ENCODE results near the gene CHD5. TPM values are rescaled to one million over a fixed set of nuclear protein-coding genes. Genes with fewer than 3 reads are reported as not detected.

CHD5 gene
- total RNA-seq, 2 donors from 2014 or later, result 0.07 to 2.0 TPM

- no peaks in the 10 kb centered on the region for H3K36me3 ChIP-seq
- no peaks in the 10 kb centered on the region for H3K4me1 ChIP-seq
- no peak for DNase-seq (ENCODE audit: low spot score)
- H3K9me3 ChIP-seq, result no peaks in the 10 kb centered on the region
- TF ChIP-seq, protein P1, sequence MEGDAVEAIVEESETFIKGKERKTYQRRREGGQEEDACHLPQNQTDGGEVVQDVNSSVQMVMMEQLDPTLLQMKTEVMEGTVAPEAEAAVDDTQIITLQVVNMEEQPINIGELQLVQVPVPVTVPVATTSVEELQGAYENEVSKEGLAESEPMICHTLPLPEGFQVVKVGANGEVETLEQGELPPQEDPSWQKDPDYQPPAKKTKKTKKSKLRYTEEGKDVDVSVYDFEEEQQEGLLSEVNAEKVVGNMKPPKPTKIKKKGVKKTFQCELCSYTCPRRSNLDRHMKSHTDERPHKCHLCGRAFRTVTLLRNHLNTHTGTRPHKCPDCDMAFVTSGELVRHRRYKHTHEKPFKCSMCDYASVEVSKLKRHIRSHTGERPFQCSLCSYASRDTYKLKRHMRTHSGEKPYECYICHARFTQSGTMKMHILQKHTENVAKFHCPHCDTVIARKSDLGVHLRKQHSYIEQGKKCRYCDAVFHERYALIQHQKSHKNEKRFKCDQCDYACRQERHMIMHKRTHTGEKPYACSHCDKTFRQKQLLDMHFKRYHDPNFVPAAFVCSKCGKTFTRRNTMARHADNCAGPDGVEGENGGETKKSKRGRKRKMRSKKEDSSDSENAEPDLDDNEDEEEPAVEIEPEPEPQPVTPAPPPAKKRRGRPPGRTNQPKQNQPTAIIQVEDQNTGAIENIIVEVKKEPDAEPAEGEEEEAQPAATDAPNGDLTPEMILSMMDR (IDR thresholded peaks at IDR 0.05), result no peak
- no peak overlapping the region for H3K4me3 ChIP-seq
- no peak overlapping the region for H3K27ac ChIP-seq
- no peaks in the 10 kb centered on the region for H3K27me3 ChIP-seq
Measured at GRCh38 chr1:6109688-6110087, 70.4 kb downstream of the CHD5 start.

DNA sequence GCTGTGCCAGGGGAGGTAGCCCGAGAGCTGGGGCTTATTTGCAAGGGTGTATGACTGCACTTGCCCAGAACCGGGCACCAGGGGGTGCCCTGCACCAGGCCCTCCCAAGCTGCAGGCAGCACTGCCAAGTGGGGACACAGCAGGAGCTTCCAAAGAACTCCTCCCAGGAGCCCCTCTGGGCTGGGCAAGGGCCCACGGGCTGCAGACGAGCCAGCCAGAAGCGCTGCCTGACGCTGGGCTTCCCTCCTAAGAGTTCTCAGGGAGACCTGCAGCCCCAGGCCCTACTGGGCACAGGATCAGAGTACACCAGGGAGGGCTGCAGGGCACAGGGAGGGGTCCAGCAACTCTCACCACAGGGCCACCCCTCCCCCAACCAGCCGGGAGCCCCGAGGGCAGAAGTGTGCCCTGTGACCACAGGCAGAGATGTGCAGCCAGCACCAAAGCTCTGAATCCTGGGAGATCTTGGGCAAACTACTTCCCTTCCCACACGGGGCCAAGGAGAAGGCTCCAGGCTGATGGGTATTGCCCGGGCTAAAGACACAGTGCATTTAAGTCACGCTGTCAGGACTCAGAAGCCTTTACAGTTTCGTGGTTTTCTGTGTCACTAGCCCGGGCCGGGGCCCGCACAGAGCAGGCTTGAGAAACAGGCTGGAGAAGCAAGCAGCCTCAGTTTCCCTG is 71.0 kb downstream of the CHD5 start:
- Histone ChIP-seq H3K27ac (no peak overlapping the region), H3K27me3 (no peaks in the 10 kb centered on the region), H3K4me3 (no peak overlapping the region), H3K36me3 (no peaks in the 10 kb centered on the region), H3K4me1 (no peaks in the 10 kb centered on the region), H3K9me3 (no peaks in the 10 kb centered on the region)
- DNase-seq (ENCODE audit: low spot score), result no peak
- TF ChIP-seq, protein P1 (IDR thresholded peaks at IDR 0.05), result peak in 1 of 2 donors; percentile 46

- Histone ChIP-seq H3K27me3 (no peaks in the 10 kb centered on the region), H3K27ac (no peak overlapping the region), H3K4me1 (no peaks in the 10 kb centered on the region), H3K4me3 (no peak overlapping the region), H3K36me3 (no peaks in the 10 kb centered on the region), H3K9me3 (no peaks in the 10 kb centered on the region)
- TF ChIP-seq, protein P1 (IDR thresholded peaks at IDR 0.05), result no peak
- no peak for DNase-seq (ENCODE audit: low spot score)
Measured at GRCh38 chr1:6108476-6108875, 71.6 kb downstream of the CHD5 start.

GRCh38 chr1:6107409-6108356 is 72.4 kb downstream of the CHD5 start:
- H3K36me3 ChIP-seq, result no peaks in the 10 kb centered on the region
- H3K4me3 ChIP-seq, result no peak overlapping the region
- no peak for DNase-seq (ENCODE audit: low spot score)
- no peaks in the 10 kb centered on the region for H3K9me3 ChIP-seq
- no peaks in the 10 kb centered on the region for H3K4me1 ChIP-seq
- H3K27ac ChIP-seq, result no peak overlapping the region
- TF ChIP-seq, protein P1 (IDR thresholded peaks at IDR 0.05), result no peak
- H3K27me3 ChIP-seq, result no peaks in the 10 kb centered on the region

DNA sequence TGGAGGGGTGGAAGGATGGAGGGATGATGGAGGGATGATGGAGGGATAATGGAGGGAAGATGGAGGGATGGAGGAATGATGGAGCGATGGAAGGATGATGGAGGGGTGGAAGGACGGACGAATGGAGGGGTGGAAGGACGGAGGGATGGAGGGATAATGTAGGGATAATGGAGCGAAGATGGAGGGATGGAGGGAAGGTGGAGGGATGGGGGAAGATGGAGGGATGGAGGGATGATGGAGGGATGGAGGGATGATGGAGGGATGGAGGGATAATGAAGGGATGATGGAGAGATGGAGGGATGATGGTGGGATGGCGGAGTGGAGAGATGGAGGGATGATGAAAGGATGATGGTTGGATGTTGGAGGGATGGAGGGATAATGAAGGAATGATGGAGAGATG is 73.1 kb downstream of the CHD5 start:
- no peak overlapping the region for H3K27ac ChIP-seq
- TF ChIP-seq, protein P1 (IDR thresholded peaks at IDR 0.05), result no peak
- no peak for DNase-seq (ENCODE audit: low spot score)
- H3K4me3 ChIP-seq, result no peak overlapping the region
- no peaks in the 10 kb centered on the region for H3K36me3 ChIP-seq
- no peaks in the 10 kb centered on the region for H3K9me3 ChIP-seq
- no peaks in the 10 kb centered on the region for H3K27me3 ChIP-seq
- H3K4me1 ChIP-seq, result no peaks in the 10 kb centered on the region

Data from right atrium auricular region (tissue), 2 donors.